NCI-H1105 (cell line): ENCODE results near the gene DMD.
"Not testable (repeated sequence)": the region's sequence is repeated elsewhere in the genome, so short reads cannot be mapped to it uniquely, and the experiment has no call there.

Source experiments
- DNase-seq: peaks from one replicate; lab custom pipeline; 2025; lab: John Stamatoyannopoulos, UW

The DMD gene

GRCh38 chrX:32016195-32016594 is 1195.2 kb downstream of the DMD start:
- DNase-seq = no peak

GRCh38 chrX:32010948-32011347 is 1200.4 kb downstream of the DMD start:
- DNase-seq = no peak

GRCh38 chrX:32010212-32010611 is 1201.1 kb downstream of the DMD start:
- no peak for DNase-seq

GRCh38 chrX:31993637-31994036 is 1217.7 kb downstream of the DMD start:
- no peak for DNase-seq

- DNase-seq = no peak
Observed at GRCh38 chrX:31988975-31989374, 1222.4 kb downstream of the DMD start.

GRCh38 chrX:31981546-31982062 is 1229.7 kb downstream of the DMD start:
- DNase-seq = no peak

- no peak for DNase-seq
Observed at GRCh38 chrX:31969714-31970113, 1241.6 kb downstream of the DMD start.

- no peak for DNase-seq
Observed at GRCh38 chrX:31962256-31962655, 1249.1 kb downstream of the DMD start.

GRCh38 chrX:31934842-31935370 is 1276.4 kb downstream of the DMD start:
- DNase-seq = no peak

GRCh38 chrX:31934015-31934414 is 1277.3 kb downstream of the DMD start:
- no peak for DNase-seq

GRCh38 chrX:31932769-31933168 is 1278.6 kb downstream of the DMD start:
- no peak for DNase-seq

- DNase-seq = not testable (repeated sequence)
Observed at GRCh38 chrX:31932320-31932719, 1279.0 kb downstream of the DMD start.

- DNase-seq = no peak
Observed at GRCh38 chrX:31931225-31931624, 1280.1 kb downstream of the DMD start.

- DNase-seq = no peak
Observed at GRCh38 chrX:31929366-31929765, 1282.0 kb downstream of the DMD start.

GRCh38 chrX:31921236-31921635 is 1290.1 kb downstream of the DMD start:
- no peak for DNase-seq

- no peak for DNase-seq
Observed at GRCh38 chrX:31909850-31910572, 1301.3 kb downstream of the DMD start.

- DNase-seq = no peak
Observed at GRCh38 chrX:31894152-31894551, 1317.2 kb downstream of the DMD start.

GRCh38 chrX:31893525-31893924 is 1317.8 kb downstream of the DMD start:
- DNase-seq = no peak

GRCh38 chrX:31889088-31889487 is 1322.3 kb downstream of the DMD start:
- no peak for DNase-seq

- DNase-seq = no peak
Observed at GRCh38 chrX:31884535-31884934, 1326.8 kb downstream of the DMD start.

- no peak for DNase-seq
Observed at GRCh38 chrX:31872007-31872406, 1339.3 kb downstream of the DMD start.

- DNase-seq = no peak
Observed at GRCh38 chrX:31870267-31870666, 1341.1 kb downstream of the DMD start.

GRCh38 chrX:31860686-31861085 is 1350.7 kb downstream of the DMD start:
- DNase-seq = no peak

GRCh38 chrX:31858915-31859314 is 1352.4 kb downstream of the DMD start:
- DNase-seq = no peak
